Natural killer cell treated with Interleukin-12 subunit alpha and Interleukin-12 subunit beta and Interleukin-15 and Interleukin-18, amount 100 ng/mL, for 72 hours (primary cell): Measurements from ENCODE around the gene ELK3. TPM values are rescaled to one million over a fixed set of nuclear protein-coding genes. Genes with fewer than 3 reads are reported as not detected.
"Not testable (repeated sequence)": the region's sequence is repeated elsewhere in the genome, so short reads cannot be mapped to it uniquely, and the experiment has no call there.

Source experiments
- ATAC-seq, 2 donors: fragments of 150-1000 bp; cut with Tn5 transposase in 1 of 2; sonication (Bioruptor Pico), chemical (Tn5 transposase) in 1 of 2; 2 replicates each; pipeline ENCODE4 v1.10.0; 2021
- DNase-seq: peaks from one replicate; pipeline ENCODE4 v3.0.0; 2022; ENCODE audit warnings: low spot score
- H3K27ac Mint-ChIP-seq, 2 donors: 1 replicate in 1 of 2; 2 replicates in 1 of 2; pipeline ENCODE4 v1.8.0; 2022; ENCODE audit warnings: mixed read lengths in 2 of 2, mild to moderate bottlenecking in 1 of 2, moderate library complexity in 1 of 2
- H3K27me3 Mint-ChIP-seq, 2 donors: 1 replicate in 1 of 2; 2 replicates in 1 of 2; pipeline ENCODE4 v1.8.0; 2022; ENCODE audit warnings: mixed read lengths in 2 of 2
- H3K36me3 Mint-ChIP-seq: one replicate; pipeline ENCODE4 v1.8.0; 2022; ENCODE audit warnings: mixed read lengths
- H3K4me1 Mint-ChIP-seq, 2 donors: 1 replicate in 1 of 2; 2 replicates in 1 of 2; pipeline ENCODE4 v1.8.0; 2022; ENCODE audit warnings: low read depth in 2 of 2, mixed read lengths in 2 of 2, mild to moderate bottlenecking in 1 of 2
- H3K4me3 Mint-ChIP-seq: one replicate; pipeline ENCODE4 v1.8.0; 2022; ENCODE audit warnings: mixed read lengths
- H3K9me3 Mint-ChIP-seq: 2 replicates; pipeline ENCODE4 v1.8.0; 2022; ENCODE audit warnings: mixed read lengths
- total RNA-seq, 2 donors: library from RNA; stranded (reverse); gene quantifications; one replicate each; pipeline ENCODE4 v1.2.3, GENCODE V29; 2022

Gene ELK3
- total RNA-seq, 2 donors from 2014 or later, result 16.0 to 21.6 TPM

DNA sequence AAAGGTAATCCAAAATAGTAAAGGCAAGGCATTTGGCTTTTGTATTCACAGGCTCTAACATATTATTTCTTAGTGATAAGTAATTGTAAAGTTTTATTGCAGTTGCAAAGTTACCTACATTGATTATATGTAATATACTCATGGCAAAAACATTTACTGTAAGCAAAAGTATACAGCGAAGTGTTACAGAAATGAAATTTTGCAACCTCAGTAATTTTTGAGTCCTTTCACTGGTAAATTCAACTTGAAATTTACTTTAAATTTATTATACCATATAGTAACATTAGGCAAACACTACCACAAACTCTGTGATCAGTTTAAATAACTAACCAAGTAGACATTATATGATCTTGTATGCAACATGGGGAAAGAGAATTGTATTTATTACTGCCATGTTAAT is 117.0 kb downstream of the ELK3 start:
- H3K9me3 Mint-ChIP-seq, result no peaks in the 10 kb centered on the region
- H3K27me3 Mint-ChIP-seq, result no peaks in the 10 kb centered on the region
- ATAC-seq (no peak), DNase-seq (no peak)
- H3K27ac Mint-ChIP-seq, result no peak overlapping the region
- H3K4me1 Mint-ChIP-seq, result peaks cover 18 to 22% of the 10 kb centered on the region in 2 donors
- no peak overlapping the region for H3K4me3 Mint-ChIP-seq
- no peaks in the 10 kb centered on the region for H3K36me3 Mint-ChIP-seq

DNA sequence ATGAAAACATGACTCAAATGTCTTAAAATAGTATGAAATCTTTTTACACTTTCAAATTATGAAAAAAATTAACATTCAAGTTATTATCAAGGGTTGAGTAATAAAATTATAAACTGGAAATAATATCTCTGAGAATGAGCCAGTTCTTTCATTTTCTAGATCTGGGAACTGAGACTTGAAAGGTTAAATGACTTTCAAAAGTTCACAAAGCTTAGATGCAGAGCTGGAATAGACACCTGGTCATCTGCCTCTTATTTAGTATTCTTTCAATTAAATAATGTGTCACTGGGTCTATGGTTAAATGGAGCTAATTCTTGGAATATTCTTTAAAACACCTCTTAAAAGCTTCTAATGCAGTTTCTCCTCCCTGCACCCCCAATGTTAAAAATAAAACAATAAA is 119.4 kb downstream of the ELK3 start:
- no peak overlapping the region for H3K4me3 Mint-ChIP-seq
- H3K4me1 Mint-ChIP-seq, result peaks cover 15 to 18% of the 10 kb centered on the region in 2 donors
- no peaks in the 10 kb centered on the region for H3K27me3 Mint-ChIP-seq
- DNase-seq (no peak), ATAC-seq (no peak)
- H3K27ac Mint-ChIP-seq, result no peak overlapping the region
- no peaks in the 10 kb centered on the region for H3K36me3 Mint-ChIP-seq
- no peaks in the 10 kb centered on the region for H3K9me3 Mint-ChIP-seq

DNA sequence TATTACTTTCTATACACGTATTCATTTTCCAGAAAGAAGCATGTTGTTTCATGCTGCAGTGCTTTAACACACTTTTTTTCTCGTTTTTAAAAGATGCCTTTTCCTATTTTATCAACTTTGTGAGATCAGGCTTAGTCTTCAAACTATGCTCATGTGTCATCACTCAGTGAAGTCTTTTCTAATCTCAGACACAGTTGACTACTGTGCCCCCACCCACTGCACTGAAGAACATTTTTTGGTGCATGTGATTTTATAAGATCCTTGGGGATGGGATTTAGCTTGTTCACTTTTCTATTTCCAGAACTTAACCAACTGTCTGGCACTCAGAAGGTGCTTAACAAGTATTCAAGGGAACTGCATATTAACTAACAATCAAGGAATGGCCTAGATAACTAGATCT is 120.5 kb downstream of the ELK3 start:
- ATAC-seq, result no peak
- Mint-ChIP-seq H3K36me3 (no peaks in the 10 kb centered on the region), H3K9me3 (no peaks in the 10 kb centered on the region), H3K27ac (peak overlapping the region in 1 of 2 donors; percentile 29), H3K27me3 (no peaks in the 10 kb centered on the region), H3K4me3 (no peak overlapping the region), H3K4me1 (peaks cover 10 to 11% of the 10 kb centered on the region in 2 donors)
- DNase-seq, result no peak

DNA sequence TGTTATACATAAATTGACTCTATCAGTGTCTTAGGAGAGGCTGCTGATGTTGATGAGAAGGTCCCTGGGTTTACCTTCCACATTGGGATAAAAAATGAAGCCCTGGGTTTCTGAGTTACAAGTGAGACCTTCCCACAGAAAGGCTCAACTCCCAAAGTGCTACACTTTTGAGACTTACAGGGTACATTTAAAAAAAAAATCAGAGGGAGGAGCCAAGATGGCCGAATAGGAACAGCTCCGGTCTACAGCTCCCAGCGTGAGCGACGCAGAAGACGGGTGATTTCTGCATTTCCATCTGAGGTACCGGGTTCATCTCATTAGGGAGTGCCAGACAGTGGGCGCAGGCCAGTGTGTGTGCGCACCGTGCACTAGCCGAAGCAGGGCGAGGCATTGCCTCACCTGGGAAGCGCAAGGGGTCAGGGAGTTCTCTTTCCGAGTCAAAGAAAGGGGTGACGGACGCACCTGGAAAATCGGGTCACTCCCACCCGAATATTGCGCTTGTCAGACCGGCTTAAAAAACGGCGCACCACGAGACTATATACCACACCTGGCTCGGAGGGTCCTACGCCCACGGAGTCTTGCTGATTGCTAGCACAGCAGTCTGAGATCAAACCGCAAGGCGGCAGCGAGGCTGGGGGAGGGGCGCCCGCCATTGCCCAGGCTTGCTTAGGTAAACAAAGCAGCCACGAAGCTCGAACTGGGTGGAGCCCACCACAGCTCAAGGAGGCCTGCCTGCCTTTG is 121.7 kb downstream of the ELK3 start:
- DNase-seq, ATAC-seq, H3K27me3 Mint-ChIP-seq, H3K9me3 Mint-ChIP-seq, H3K36me3 Mint-ChIP-seq: not testable (repeated sequence)
- peak overlapping the region; percentile 77 for H3K4me3 Mint-ChIP-seq
- peaks cover 10 to 11% of the 10 kb centered on the region in 2 donors for H3K4me1 Mint-ChIP-seq
- H3K27ac Mint-ChIP-seq, result peak overlapping the region in 1 of 2 donors; percentile 82

- not testable (repeated sequence) for H3K27me3 Mint-ChIP-seq, ATAC-seq, DNase-seq, H3K9me3 Mint-ChIP-seq, H3K27ac Mint-ChIP-seq, H3K36me3 Mint-ChIP-seq, H3K4me3 Mint-ChIP-seq
- H3K4me1 Mint-ChIP-seq, result peaks cover 14 to 21% of the 10 kb centered on the region in 2 donors
Observed at GRCh38 chr12:96317801-96318200, 123.6 kb downstream of the ELK3 start.

Other genes with a start within 250 kb of the ELK3 start
- 1 to 10 TPM in 1 of 2 donors, under 1 TPM in 1; 0.50 to 1.6 TPM for gene HAL, start 198.0 kb upstream of the ELK3 start, total RNA-seq
- gene LTA4H, start 158.8 kb upstream of the ELK3 start, total RNA-seq, result 10 to 100 TPM; 43.5 to 47.3 TPM
- 10 to 100 TPM; 66.9 to 82.1 TPM for gene CDK17, start 206.1 kb downstream of the ELK3 start, total RNA-seq